Endothelial cell (in vitro differentiated cells): ENCODE measurements around the gene TBC1D22A. TPM values are rescaled to one million over a fixed set of nuclear protein-coding genes. Genes with fewer than 3 reads are reported as not detected.

Experiments used
- DNase-seq: peaks from one replicate; pipeline ENCODE4 v3.0.0; 2021; ENCODE audit warnings: low spot score
- H3K27ac Mint-ChIP-seq: one replicate; pipeline ENCODE4 v1.8.0; 2021; ENCODE audit warnings: mixed read lengths, inconsistent platforms; ENCODE audit not compliant: unreplicated experiment
- H3K27me3 Mint-ChIP-seq: one replicate; pipeline ENCODE4 v1.8.0; 2021; ENCODE audit warnings: mild to moderate bottlenecking, moderate library complexity, mixed read lengths, inconsistent platforms; ENCODE audit not compliant: unreplicated experiment
- H3K36me3 Mint-ChIP-seq: one replicate; pipeline ENCODE4 v1.8.0; 2021; ENCODE audit warnings: mild to moderate bottlenecking, low read depth, mixed read lengths, inconsistent platforms; ENCODE audit not compliant: unreplicated experiment
- H3K4me1 Mint-ChIP-seq: one replicate; pipeline ENCODE4 v1.8.0; 2021; ENCODE audit warnings: mild to moderate bottlenecking, mixed read lengths, inconsistent platforms; ENCODE audit not compliant: unreplicated experiment
- H3K4me3 Mint-ChIP-seq: one replicate; pipeline ENCODE4 v1.8.0; 2021; ENCODE audit warnings: mild to moderate bottlenecking, mixed read lengths, inconsistent platforms; ENCODE audit not compliant: unreplicated experiment
- H3K9me3 Mint-ChIP-seq: one replicate; pipeline ENCODE4 v1.8.0; 2021; ENCODE audit warnings: mixed read lengths, inconsistent platforms; ENCODE audit not compliant: unreplicated experiment
- total RNA-seq: library from RNA; stranded (reverse); fragmentation: NEBNext Ultra II Directional; extraction: Animal tissue kit (Norgen Biotek cat#: 25700); gene quantifications from one replicate; pipeline ENCODE4 v1.2.1, GENCODE V29; 2021; ENCODE audit not compliant: unreplicated experiment
- TF ChIP-seq, protein P1 (sequence below): fragments of 200-600 bp; sonication (generic); IDR thresholded peaks from one replicate; pipeline ENCODE4 v1.5.0; 2021; ENCODE audit warnings: antibody characterized with exemption; ENCODE audit not compliant: unreplicated experiment

Gene TBC1D22A
- total RNA-seq, 1 donor from 2014 or later = 25.3 TPM

DNA sequence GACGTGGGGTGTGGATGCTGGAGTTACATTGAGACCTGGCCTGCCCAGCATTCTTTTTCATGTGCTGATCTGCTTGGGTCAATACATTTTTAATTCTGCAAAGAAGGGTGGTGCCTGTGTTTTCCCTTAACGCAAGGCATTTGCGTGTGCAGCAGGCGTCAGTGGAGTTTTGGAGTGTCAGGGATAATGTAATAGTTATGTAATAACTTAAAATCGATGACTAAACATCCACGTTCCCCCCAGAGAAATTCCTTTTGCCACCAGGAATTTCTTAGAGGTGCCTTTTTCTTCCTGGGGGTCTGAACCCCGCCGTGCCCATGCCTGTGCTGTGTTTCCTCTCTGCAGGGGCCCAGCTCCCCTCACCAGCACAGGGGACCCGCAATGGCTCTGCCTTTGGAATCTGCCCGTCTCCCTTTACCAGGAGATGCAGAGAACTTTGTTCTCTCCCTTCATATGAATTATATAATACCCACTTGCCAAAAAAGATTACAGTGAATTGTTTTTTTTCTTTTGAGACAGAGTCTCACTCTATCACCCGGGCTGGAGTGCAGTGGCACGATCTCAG, 62.6 kb downstream of the TBC1D22A start:
- TF ChIP-seq, protein P1, sequence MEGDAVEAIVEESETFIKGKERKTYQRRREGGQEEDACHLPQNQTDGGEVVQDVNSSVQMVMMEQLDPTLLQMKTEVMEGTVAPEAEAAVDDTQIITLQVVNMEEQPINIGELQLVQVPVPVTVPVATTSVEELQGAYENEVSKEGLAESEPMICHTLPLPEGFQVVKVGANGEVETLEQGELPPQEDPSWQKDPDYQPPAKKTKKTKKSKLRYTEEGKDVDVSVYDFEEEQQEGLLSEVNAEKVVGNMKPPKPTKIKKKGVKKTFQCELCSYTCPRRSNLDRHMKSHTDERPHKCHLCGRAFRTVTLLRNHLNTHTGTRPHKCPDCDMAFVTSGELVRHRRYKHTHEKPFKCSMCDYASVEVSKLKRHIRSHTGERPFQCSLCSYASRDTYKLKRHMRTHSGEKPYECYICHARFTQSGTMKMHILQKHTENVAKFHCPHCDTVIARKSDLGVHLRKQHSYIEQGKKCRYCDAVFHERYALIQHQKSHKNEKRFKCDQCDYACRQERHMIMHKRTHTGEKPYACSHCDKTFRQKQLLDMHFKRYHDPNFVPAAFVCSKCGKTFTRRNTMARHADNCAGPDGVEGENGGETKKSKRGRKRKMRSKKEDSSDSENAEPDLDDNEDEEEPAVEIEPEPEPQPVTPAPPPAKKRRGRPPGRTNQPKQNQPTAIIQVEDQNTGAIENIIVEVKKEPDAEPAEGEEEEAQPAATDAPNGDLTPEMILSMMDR = no peak
- Mint-ChIP-seq H3K27me3 (peaks cover 9% of the 10 kb centered on the region), H3K27ac (no peak overlapping the region), H3K9me3 (no peaks in the 10 kb centered on the region), H3K4me1 (peaks cover 26% of the 10 kb centered on the region), H3K4me3 (no peak overlapping the region), H3K36me3 (no peaks in the 10 kb centered on the region)
- no peak for DNase-seq

GRCh38 chr22:46826438-46827135, 64.1 kb downstream of the TBC1D22A start:
- Mint-ChIP-seq H3K9me3 (no peaks in the 10 kb centered on the region), H3K27ac (no peak overlapping the region), H3K27me3 (peaks cover 11% of the 10 kb centered on the region), H3K4me1 (peaks cover 32% of the 10 kb centered on the region), H3K36me3 (no peaks in the 10 kb centered on the region), H3K4me3 (no peak overlapping the region)
- no peak for DNase-seq
- TF ChIP-seq, protein P1 = no peak

- TF ChIP-seq, protein P1 = peak; percentile 30
- Mint-ChIP-seq H3K36me3 (no peaks in the 10 kb centered on the region), H3K27ac (no peak overlapping the region), H3K9me3 (no peaks in the 10 kb centered on the region), H3K4me1 (peaks cover 32% of the 10 kb centered on the region), H3K4me3 (no peak overlapping the region), H3K27me3 (peaks cover 11% of the 10 kb centered on the region)
- DNase-seq = peak; percentile 54
These were observed 64.8 kb downstream of the TBC1D22A start for GRCh38 chr22:46827136-46827780.

DNA sequence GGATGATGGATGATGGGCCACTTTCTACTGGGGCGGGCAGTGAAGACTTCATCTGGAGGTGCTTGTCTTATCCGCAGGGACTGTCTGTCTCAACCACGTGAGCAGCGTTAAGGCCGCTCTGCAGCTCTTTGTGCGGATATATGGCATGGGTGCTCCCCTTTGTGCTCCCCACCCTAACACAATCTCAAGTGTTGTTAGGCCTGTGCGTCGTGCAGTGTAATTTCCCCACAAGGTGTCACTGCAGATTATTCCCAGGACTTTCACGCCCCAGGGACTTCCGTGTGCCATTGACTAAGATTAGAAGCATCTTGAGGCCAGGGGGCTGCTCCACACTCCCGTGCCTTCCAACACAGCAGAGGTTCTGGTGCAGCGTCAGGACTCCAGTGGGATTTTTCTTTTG, 65.3 kb downstream of the TBC1D22A start:
- Mint-ChIP-seq H3K4me1 (peaks cover 32% of the 10 kb centered on the region), H3K4me3 (no peak overlapping the region), H3K27me3 (peaks cover 11% of the 10 kb centered on the region), H3K36me3 (no peaks in the 10 kb centered on the region), H3K9me3 (no peaks in the 10 kb centered on the region), H3K27ac (no peak overlapping the region)
- no peak for DNase-seq
- TF ChIP-seq, protein P1 = no peak
